WTC11 (cell line): Measurements from ENCODE around the gene TMEM151B. TPM values are rescaled to one million over a fixed set of nuclear protein-coding genes. Genes with fewer than 3 reads are reported as not detected.

ENCODE experiments used
- ATAC-seq: fragments of 200-7000 bp; cut with Tn5 transposase; 2 replicates; pipeline ENCODE4 v1.10.0; 2021; ENCODE audit warnings: mild to moderate bottlenecking, moderate library complexity
- CTCF ChIA-PET: fragments of 300-600 bp; sonication (Branson Sonifier 250); formaldehyde crosslinking; loops from one replicate; lab custom pipeline; 2021; ENCODE audit warnings: antibody characterized with exemption; lab: Charles Lee
- POLR2A ChIA-PET: fragments of 350-600 bp; sonication (Branson Sonifier 250); formaldehyde crosslinking; loops from one replicate; lab custom pipeline; 2021; ENCODE audit warnings: antibody characterized with exemption; lab: Charles Lee
- DNase-seq: peaks from one replicate; pipeline ENCODE4 v3.0.0; 2021; ENCODE audit warnings: low spot score
- H3K27ac Mint-ChIP-seq: 2 replicates; pipeline ENCODE4 v1.8.0; 2021; ENCODE audit warnings: mixed read lengths
- H3K27me3 Mint-ChIP-seq: 2 replicates; pipeline ENCODE4 v1.8.0; 2021; ENCODE audit warnings: low read depth, mild to moderate bottlenecking, moderate library complexity, mixed read lengths
- H3K36me3 Mint-ChIP-seq: 2 replicates; pipeline ENCODE4 v1.8.0; 2021; ENCODE audit warnings: mixed read lengths
- H3K4me1 Mint-ChIP-seq: 2 replicates; pipeline ENCODE4 v1.8.0; 2022; ENCODE audit warnings: mixed read lengths
- H3K4me3 Mint-ChIP-seq: 2 replicates; pipeline ENCODE4 v1.8.0; 2021; ENCODE audit warnings: mild to moderate bottlenecking, moderate library complexity, mixed read lengths
- H3K9me3 Mint-ChIP-seq: 2 replicates; pipeline ENCODE4 v1.8.0; 2021; ENCODE audit warnings: mixed read lengths
- ATF6 ChIP-seq: sonication (generic); formaldehyde crosslinking; IDR thresholded peaks from 2 replicates; pipeline ENCODE4 v1.8.1; 2023; ENCODE audit warnings: mild to moderate bottlenecking, missing genetic modification reagents
- CREM ChIP-seq: sonication (generic); formaldehyde crosslinking; IDR thresholded peaks from 2 replicates; pipeline ENCODE4 v1.8.1; 2022; ENCODE audit warnings: mild to moderate bottlenecking, missing genetic modification reagents, moderate library complexity
- FOXK1 ChIP-seq: sonication (generic); formaldehyde crosslinking; IDR thresholded peaks from 2 replicates; pipeline ENCODE4 v1.8.0; 2022; ENCODE audit warnings: mild to moderate bottlenecking, moderate library complexity, missing genetic modification reagents
- HMGXB4 ChIP-seq: sonication (generic); formaldehyde crosslinking; IDR thresholded peaks from 2 replicates; pipeline ENCODE4 v1.8.1; 2023; ENCODE audit warnings: mild to moderate bottlenecking, moderate library complexity, missing genetic modification reagents
- IRF2 ChIP-seq: sonication (generic); formaldehyde crosslinking; IDR thresholded peaks from 2 replicates; pipeline ENCODE4 v1.8.0; 2022; ENCODE audit warnings: low read depth, missing genetic modification reagents, borderline replicate concordance
- MLX ChIP-seq: sonication (generic); formaldehyde crosslinking; IDR thresholded peaks from 2 replicates; pipeline ENCODE4 v1.8.1; 2023; ENCODE audit warnings: mild to moderate bottlenecking, missing genetic modification reagents, moderate library complexity
- MXD4 ChIP-seq: fragments of 250-450 bp; sonication (Bioruptor Pico); IDR thresholded peaks from 2 replicates; pipeline ENCODE4 v1.8.0; 2021; ENCODE audit warnings: mild to moderate bottlenecking, moderate library complexity, borderline replicate concordance
- RORB ChIP-seq: fragments of 250-450 bp; sonication (Bioruptor Pico); IDR thresholded peaks from 2 replicates; pipeline ENCODE4 v1.9.0; 2021; ENCODE audit warnings: mild to moderate bottlenecking
- SOX15 ChIP-seq: fragments of 250-450 bp; sonication (Bioruptor Pico); IDR thresholded peaks from 2 replicates; pipeline ENCODE4 v1.9.0; 2021; ENCODE audit warnings: mild to moderate bottlenecking
- ZNF121 ChIP-seq: sonication (generic); formaldehyde crosslinking; IDR thresholded peaks from 2 replicates; pipeline ENCODE4 v1.8.0; 2023; ENCODE audit warnings: missing genetic modification reagents
- ZNF263 ChIP-seq: sonication (generic); formaldehyde crosslinking; IDR thresholded peaks from 2 replicates; pipeline ENCODE4 v1.8.1; 2022; ENCODE audit warnings: low read depth, mild to moderate bottlenecking, moderate library complexity, missing genetic modification reagents
- ZNF281 ChIP-seq: sonication (generic); formaldehyde crosslinking; IDR thresholded peaks from 2 replicates; pipeline ENCODE4 v1.8.0; 2023; ENCODE audit warnings: mild to moderate bottlenecking, missing genetic modification reagents
- ZNF425 ChIP-seq: fragments of 250-450 bp; sonication (Bioruptor Pico); conservative IDR thresholded peaks from 2 replicates; pipeline ENCODE4 v1.9.0; 2021; ENCODE audit warnings: mild to moderate bottlenecking
- ZNF671 ChIP-seq: fragments of 250-450 bp; sonication (Bioruptor Pico); IDR thresholded peaks from 2 replicates; pipeline ENCODE4 v1.8.0; 2021; ENCODE audit warnings: mild to moderate bottlenecking
- total RNA-seq: library from RNA; stranded (reverse); gene quantifications from 3 replicates; pipeline ENCODE4 v1.2.3, GENCODE V29; 2021
- TF ChIP-seq, protein P1 (sequence below): sonication (generic); formaldehyde crosslinking; IDR thresholded peaks from 2 replicates; pipeline ENCODE4 v1.8.1; 2022; ENCODE audit warnings: mild to moderate bottlenecking, missing genetic modification reagents, moderate library complexity, borderline replicate concordance

The TMEM151B gene
- total RNA-seq, 1 experiment from 2014 or later = 5.5 TPM

DNA sequence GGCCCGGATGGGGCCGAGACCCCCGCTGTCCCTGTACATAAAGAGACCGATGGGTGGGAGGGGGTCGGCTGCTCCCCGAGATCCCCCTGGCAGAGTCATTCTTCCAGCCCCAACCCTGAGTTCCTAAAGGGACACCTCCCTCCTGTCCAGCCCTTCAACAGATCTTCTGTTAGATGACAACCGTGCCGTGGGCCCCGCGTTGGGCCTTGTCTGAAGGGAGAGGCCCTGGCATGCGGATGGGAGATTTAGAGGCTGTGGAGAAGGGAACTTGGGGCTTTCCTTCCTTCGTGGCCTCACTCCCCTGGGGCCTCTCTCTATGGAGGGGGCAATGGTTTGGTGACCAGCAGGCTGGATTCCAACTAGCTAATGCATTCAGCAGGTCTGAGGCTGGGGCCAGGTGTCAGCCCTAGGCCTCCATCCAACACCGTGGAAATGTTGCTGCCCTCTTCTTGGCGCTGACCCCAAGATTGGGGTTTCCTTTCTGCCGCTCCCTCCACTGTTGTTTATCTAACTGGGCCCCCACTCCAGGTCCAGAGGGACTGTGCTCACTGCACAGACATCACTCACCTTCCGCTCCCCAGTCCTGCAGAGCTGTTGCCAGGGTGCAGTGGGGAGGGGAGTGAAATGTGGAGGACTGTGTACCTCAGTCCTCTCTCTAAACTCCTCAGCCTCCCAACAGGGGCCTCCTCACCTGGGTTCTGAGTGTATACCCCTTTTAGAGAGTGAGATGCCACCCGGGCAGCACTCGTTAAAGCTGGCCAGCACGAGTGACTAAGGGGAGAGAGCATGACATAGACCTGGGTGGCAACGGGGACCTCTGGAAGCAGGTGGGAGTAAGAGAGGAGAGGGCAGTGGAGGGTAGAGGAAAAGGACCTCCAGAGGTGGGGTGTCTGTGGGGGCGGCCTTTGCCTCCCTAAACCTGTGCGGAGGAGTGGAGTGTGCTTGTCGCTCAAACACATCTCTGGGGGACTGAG, 6.7 kb downstream of the TMEM151B start:
- H3K27ac Mint-ChIP-seq = no peak overlapping the region
- POLR2A ChIA-PET = no interaction called here
- DNase-seq (no peak), ATAC-seq (no peak)
- H3K4me3 Mint-ChIP-seq = no peak overlapping the region
- peaks cover 10% of the 10 kb centered on the region for H3K4me1 Mint-ChIP-seq
- no peaks in the 10 kb centered on the region for H3K9me3 Mint-ChIP-seq
- peaks cover 31% of the 10 kb centered on the region for H3K27me3 Mint-ChIP-seq
- no peak for TF ChIP-seq ZNF121 (CRISPR knock-in tag)
- no peak for TF ChIP-seq CREM
- TF ChIP-seq ZNF263 (CRISPR knock-in tag) = no peak
- no peak for TF ChIP-seq ZNF671
- TF ChIP-seq IRF2 (CRISPR knock-in tag) = no peak
- no peak for TF ChIP-seq ATF6 (CRISPR knock-in tag)
- TF ChIP-seq, protein P1, sequence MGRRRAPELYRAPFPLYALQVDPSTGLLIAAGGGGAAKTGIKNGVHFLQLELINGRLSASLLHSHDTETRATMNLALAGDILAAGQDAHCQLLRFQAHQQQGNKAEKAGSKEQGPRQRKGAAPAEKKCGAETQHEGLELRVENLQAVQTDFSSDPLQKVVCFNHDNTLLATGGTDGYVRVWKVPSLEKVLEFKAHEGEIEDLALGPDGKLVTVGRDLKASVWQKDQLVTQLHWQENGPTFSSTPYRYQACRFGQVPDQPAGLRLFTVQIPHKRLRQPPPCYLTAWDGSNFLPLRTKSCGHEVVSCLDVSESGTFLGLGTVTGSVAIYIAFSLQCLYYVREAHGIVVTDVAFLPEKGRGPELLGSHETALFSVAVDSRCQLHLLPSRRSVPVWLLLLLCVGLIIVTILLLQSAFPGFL = no peak
- TF ChIP-seq MLX (CRISPR knock-in tag) = no peak
- no peak for TF ChIP-seq HMGXB4
- no peak for TF ChIP-seq FOXK1 (CRISPR knock-in tag)
- no peak for TF ChIP-seq ZNF281 (CRISPR knock-in tag)
- no peak for TF ChIP-seq ZNF425 (CRISPR knock-in tag)
- TF ChIP-seq RORB (CRISPR knock-in tag) = no peak
- TF ChIP-seq MXD4 (CRISPR knock-in tag) = no peak
- TF ChIP-seq SOX15 = no peak
- TF ChIP-seq, all 79 proteins: peak for 0
- H3K36me3 Mint-ChIP-seq = no peaks in the 10 kb centered on the region
- CTCF ChIA-PET = interaction anchor here (1.2 to 3.8 kb wide), 4 partner anchors 9 to 36 kb away, joined by 5 to 23 read pairs (median 13); partner anchors contain the start of gene AARS2
